ENCODE data around the gene EXOC6B.

GRCh38 chr2:72826156-72826477 lies 284 bp upstream of the EXOC6B start:
- TF ChIP-seq POLR2A (IDR thresholded peaks at IDR 0.05) (no peak), CTCF (IDR thresholded peaks at IDR 0.05) (no peak)
